Measurements from ENCODE around the gene GRIK1. TPM values are rescaled to one million over a fixed set of nuclear protein-coding genes. Genes with fewer than 3 reads are reported as not detected.

Gene GRIK1
- total RNA-seq, 1 donor, result not detected

- no peak overlapping the region for H2AFZ ChIP-seq (ENCODE audit: low read length)
- H3K36me3 ChIP-seq (ENCODE audit: insufficient read depth, low read length), result no peaks in the 10 kb centered on the region
- H3K9me3 ChIP-seq (ENCODE audit: low read depth, low read length), result no peaks in the 10 kb centered on the region
- no peak overlapping the region for H3K4me2 ChIP-seq (ENCODE audit: insufficient read depth, low read length)
- no peaks in the 10 kb centered on the region for H3K79me2 ChIP-seq (ENCODE audit: insufficient read depth, low read length)
- H4K20me1 ChIP-seq (ENCODE audit: insufficient read depth, low read length), result no peaks in the 10 kb centered on the region
- no peak for DNase-seq (ENCODE audit: insufficient read length, low spot score, missing footprints)
- H3K4me1 ChIP-seq (ENCODE audit: insufficient read depth, low read length), result peaks cover 17% of the 10 kb centered on the region
- no peak for TF ChIP-seq CTCF (IDR thresholded peaks at IDR 0.05; ENCODE audit: extremely low read depth, low read depth, low read length)
- no peak overlapping the region for H3K4me3 ChIP-seq (ENCODE audit: insufficient read depth, low read length)
- H3K27me3 ChIP-seq (ENCODE audit: insufficient read depth, low read length), result no peaks in the 10 kb centered on the region
- H3K27ac ChIP-seq (ENCODE audit: low read depth, low read length), result no peak overlapping the region
These were observed 405.3 kb downstream of the GRIK1 start for GRCh38 chr21:29534448-29534847.

- H3K79me2 ChIP-seq (ENCODE audit: insufficient read depth, low read length), result no peaks in the 10 kb centered on the region
- no peak overlapping the region for H3K27ac ChIP-seq (ENCODE audit: low read depth, low read length)
- H2AFZ ChIP-seq (ENCODE audit: low read length), result no peak overlapping the region
- peaks cover 2% of the 10 kb centered on the region for H3K9me3 ChIP-seq (ENCODE audit: low read depth, low read length)
- no peaks in the 10 kb centered on the region for H3K27me3 ChIP-seq (ENCODE audit: insufficient read depth, low read length)
- no peak overlapping the region for H3K4me3 ChIP-seq (ENCODE audit: insufficient read depth, low read length)
- no peak for DNase-seq (ENCODE audit: insufficient read length, low spot score, missing footprints)
- no peak overlapping the region for H3K4me2 ChIP-seq (ENCODE audit: insufficient read depth, low read length)
- H3K4me1 ChIP-seq (ENCODE audit: insufficient read depth, low read length), result peaks cover under 1% of the 10 kb centered on the region
- no peak for TF ChIP-seq CTCF (IDR thresholded peaks at IDR 0.05; ENCODE audit: extremely low read depth, low read depth, low read length)
- no peaks in the 10 kb centered on the region for H4K20me1 ChIP-seq (ENCODE audit: insufficient read depth, low read length)
- H3K36me3 ChIP-seq (ENCODE audit: insufficient read depth, low read length), result no peaks in the 10 kb centered on the region
These were observed 410.7 kb downstream of the GRIK1 start for GRCh38 chr21:29529139-29529538.

GRCh38 chr21:29526545-29526944 is 413.3 kb downstream of the GRIK1 start:
- Histone ChIP-seq H3K79me2 (ENCODE audit: insufficient read depth, low read length) (no peaks in the 10 kb centered on the region), H4K20me1 (ENCODE audit: insufficient read depth, low read length) (no peaks in the 10 kb centered on the region), H3K27ac (ENCODE audit: low read depth, low read length) (no peak overlapping the region), H3K36me3 (ENCODE audit: insufficient read depth, low read length) (no peaks in the 10 kb centered on the region), H3K27me3 (ENCODE audit: insufficient read depth, low read length) (no peaks in the 10 kb centered on the region), H3K4me2 (ENCODE audit: insufficient read depth, low read length) (no peak overlapping the region), H3K4me3 (ENCODE audit: insufficient read depth, low read length) (no peak overlapping the region), H3K9me3 (ENCODE audit: low read depth, low read length) (peaks cover 2% of the 10 kb centered on the region), H3K4me1 (ENCODE audit: insufficient read depth, low read length) (peaks cover 4% of the 10 kb centered on the region), H2AFZ (ENCODE audit: low read length) (no peak overlapping the region)
- TF ChIP-seq CTCF (IDR thresholded peaks at IDR 0.05; ENCODE audit: extremely low read depth, low read depth, low read length), result no peak
- DNase-seq (ENCODE audit: insufficient read length, low spot score, missing footprints), result no peak

GRCh38 chr21:29524055-29524454 is 415.7 kb downstream of the GRIK1 start:
- Histone ChIP-seq H3K27me3 (ENCODE audit: insufficient read depth, low read length) (no peaks in the 10 kb centered on the region), H3K9me3 (ENCODE audit: low read depth, low read length) (peaks cover 2% of the 10 kb centered on the region), H4K20me1 (ENCODE audit: insufficient read depth, low read length) (no peaks in the 10 kb centered on the region), H3K36me3 (ENCODE audit: insufficient read depth, low read length) (no peaks in the 10 kb centered on the region), H3K79me2 (ENCODE audit: insufficient read depth, low read length) (no peaks in the 10 kb centered on the region), H3K4me3 (ENCODE audit: insufficient read depth, low read length) (no peak overlapping the region), H3K27ac (ENCODE audit: low read depth, low read length) (no peak overlapping the region), H3K4me2 (ENCODE audit: insufficient read depth, low read length) (no peak overlapping the region), H3K4me1 (ENCODE audit: insufficient read depth, low read length) (peaks cover 4% of the 10 kb centered on the region), H2AFZ (ENCODE audit: low read length) (no peak overlapping the region)
- no peak for TF ChIP-seq CTCF (IDR thresholded peaks at IDR 0.05; ENCODE audit: extremely low read depth, low read depth, low read length)
- DNase-seq (ENCODE audit: insufficient read length, low spot score, missing footprints), result no peak
